ENCODE results near the gene FBXW9.
A peak's percentile ranks its signal among the peaks of the same experiment; 100 is the strongest.

FBXW9 gene

GRCh38 chr19:12720851-12721655 lies 24.6 kb upstream of the FBXW9 start (continued):
- TF ChIP-seq ZNF518A (tag by site-specific recombination; conservative IDR thresholded peaks at IDR 0.05; ENCODE audit: low read depth) = no peak
- no peak for TF ChIP-seq PRDM10 (tag by site-specific recombination; IDR thresholded peaks at IDR 0.05)
- TF ChIP-seq, protein P1, sequence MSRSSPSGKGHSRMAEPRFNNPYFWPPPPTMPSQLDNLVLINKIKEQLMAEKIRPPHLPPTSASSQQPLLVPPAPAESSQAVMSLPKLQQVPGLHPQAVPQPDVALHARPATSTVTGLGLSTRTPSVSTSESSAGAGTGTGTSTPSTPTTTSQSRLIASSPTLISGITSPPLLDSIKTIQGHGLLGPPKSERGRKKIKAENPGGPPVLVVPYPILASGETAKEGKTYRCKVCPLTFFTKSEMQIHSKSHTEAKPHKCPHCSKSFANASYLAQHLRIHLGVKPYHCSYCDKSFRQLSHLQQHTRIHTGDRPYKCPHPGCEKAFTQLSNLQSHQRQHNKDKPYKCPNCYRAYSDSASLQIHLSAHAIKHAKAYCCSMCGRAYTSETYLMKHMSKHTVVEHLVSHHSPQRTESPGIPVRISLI (tag by site-specific recombination; IDR thresholded peaks at IDR 0.05) = no peak
- TF ChIP-seq, protein P2, sequence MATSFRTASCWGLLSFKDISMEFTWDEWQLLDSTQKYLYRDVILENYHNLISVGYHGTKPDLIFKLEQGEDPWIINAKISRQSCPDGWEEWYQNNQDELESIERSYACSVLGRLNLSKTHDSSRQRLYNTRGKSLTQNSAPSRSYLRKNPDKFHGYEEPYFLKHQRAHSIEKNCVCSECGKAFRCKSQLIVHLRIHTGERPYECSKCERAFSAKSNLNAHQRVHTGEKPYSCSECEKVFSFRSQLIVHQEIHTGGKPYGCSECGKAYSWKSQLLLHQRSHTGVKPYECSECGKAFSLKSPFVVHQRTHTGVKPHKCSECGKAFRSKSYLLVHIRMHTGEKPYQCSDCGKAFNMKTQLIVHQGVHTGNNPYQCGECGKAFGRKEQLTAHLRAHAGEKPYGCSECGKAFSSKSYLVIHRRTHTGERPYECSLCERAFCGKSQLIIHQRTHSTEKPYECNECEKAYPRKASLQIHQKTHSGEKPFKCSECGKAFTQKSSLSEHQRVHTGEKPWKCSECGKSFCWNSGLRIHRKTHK (tag by site-specific recombination; IDR thresholded peaks at IDR 0.05) = no peak
- TF ChIP-seq EGR2 (tag by site-specific recombination; IDR thresholded peaks at IDR 0.05; ENCODE audit: low read depth) = peak; percentile 31; the same call in 1 of the 2 replicates
- no peak for TF ChIP-seq ZNF214 (tag by site-specific recombination; IDR thresholded peaks at IDR 0.05; ENCODE audit: borderline replicate concordance)
- TF ChIP-seq KLF16 (tag by site-specific recombination; IDR thresholded peaks at IDR 0.05) = no peak
- no peak for TF ChIP-seq ZNF121 (tag by site-specific recombination; IDR thresholded peaks at IDR 0.05)
- no peak for TF ChIP-seq GLI2 (tag by site-specific recombination; IDR thresholded peaks at IDR 0.05; ENCODE audit: borderline replicate concordance, low read depth)
- TF ChIP-seq, protein P3, sequence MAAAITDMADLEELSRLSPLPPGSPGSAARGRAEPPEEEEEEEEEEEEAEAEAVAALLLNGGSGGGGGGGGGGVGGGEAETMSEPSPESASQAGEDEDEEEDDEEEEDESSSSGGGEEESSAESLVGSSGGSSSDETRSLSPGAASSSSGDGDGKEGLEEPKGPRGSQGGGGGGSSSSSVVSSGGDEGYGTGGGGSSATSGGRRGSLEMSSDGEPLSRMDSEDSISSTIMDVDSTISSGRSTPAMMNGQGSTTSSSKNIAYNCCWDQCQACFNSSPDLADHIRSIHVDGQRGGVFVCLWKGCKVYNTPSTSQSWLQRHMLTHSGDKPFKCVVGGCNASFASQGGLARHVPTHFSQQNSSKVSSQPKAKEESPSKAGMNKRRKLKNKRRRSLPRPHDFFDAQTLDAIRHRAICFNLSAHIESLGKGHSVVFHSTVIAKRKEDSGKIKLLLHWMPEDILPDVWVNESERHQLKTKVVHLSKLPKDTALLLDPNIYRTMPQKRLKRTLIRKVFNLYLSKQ (tag by site-specific recombination; IDR thresholded peaks at IDR 0.05; ENCODE audit: borderline replicate concordance) = no peak
- TF ChIP-seq ZXDB (tag by site-specific recombination; IDR thresholded peaks at IDR 0.05) = peak; percentile 19; the same call in 1 of the 2 replicates
- no peak for TF ChIP-seq ZNF473 (tag by site-specific recombination; IDR thresholded peaks at IDR 0.05)
- TF ChIP-seq GLIS1 (tag by site-specific recombination; IDR thresholded peaks at IDR 0.05) = peak; percentile 12; the same call in 1 of the 2 replicates
- no peak for TF ChIP-seq ZBTB1 (tag by site-specific recombination; IDR thresholded peaks at IDR 0.05)
- TF ChIP-seq ZNF24 (tag by site-specific recombination; IDR thresholded peaks at IDR 0.05) = no peak
- TF ChIP-seq ZNF658 (tag by site-specific recombination; IDR thresholded peaks at IDR 0.05) = no peak
- TF ChIP-seq SALL2 (tag by site-specific recombination; IDR thresholded peaks at IDR 0.05; ENCODE audit: borderline replicate concordance) = no peak
- peak; percentile 77 for TF ChIP-seq ZBTB20 (tag by site-specific recombination; IDR thresholded peaks at IDR 0.05)
- no peak for TF ChIP-seq ZNF23 (tag by site-specific recombination; IDR thresholded peaks at IDR 0.05; ENCODE audit: borderline replicate concordance)
- TF ChIP-seq ZEB2 (tag by site-specific recombination; IDR thresholded peaks at IDR 0.05) = peak; percentile 12; the same call in 1 of the 2 replicates
- TF ChIP-seq, protein P4, sequence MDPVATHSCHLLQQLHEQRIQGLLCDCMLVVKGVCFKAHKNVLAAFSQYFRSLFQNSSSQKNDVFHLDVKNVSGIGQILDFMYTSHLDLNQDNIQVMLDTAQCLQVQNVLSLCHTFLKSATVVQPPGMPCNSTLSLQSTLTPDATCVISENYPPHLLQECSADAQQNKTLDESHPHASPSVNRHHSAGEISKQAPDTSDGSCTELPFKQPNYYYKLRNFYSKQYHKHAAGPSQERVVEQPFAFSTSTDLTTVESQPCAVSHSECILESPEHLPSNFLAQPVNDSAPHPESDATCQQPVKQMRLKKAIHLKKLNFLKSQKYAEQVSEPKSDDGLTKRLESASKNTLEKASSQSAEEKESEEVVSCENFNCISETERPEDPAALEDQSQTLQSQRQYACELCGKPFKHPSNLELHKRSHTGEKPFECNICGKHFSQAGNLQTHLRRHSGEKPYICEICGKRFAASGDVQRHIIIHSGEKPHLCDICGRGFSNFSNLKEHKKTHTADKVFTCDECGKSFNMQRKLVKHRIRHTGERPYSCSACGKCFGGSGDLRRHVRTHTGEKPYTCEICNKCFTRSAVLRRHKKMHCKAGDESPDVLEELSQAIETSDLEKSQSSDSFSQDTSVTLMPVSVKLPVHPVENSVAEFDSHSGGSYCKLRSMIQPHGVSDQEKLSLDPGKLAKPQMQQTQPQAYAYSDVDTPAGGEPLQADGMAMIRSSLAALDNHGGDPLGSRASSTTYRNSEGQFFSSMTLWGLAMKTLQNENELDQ (tag by site-specific recombination; IDR thresholded peaks at IDR 0.05; ENCODE audit: low read depth) = no peak
- no peak for TF ChIP-seq ZNF423 (tag by site-specific recombination; IDR thresholded peaks at IDR 0.05)
- TF ChIP-seq KLF9 (tag by site-specific recombination; IDR thresholded peaks at IDR 0.05; ENCODE audit: low read depth) = peak; percentile 18; the same call in 1 of the 2 replicates
- no peak for TF ChIP-seq ZBTB17 (tag by site-specific recombination; IDR thresholded peaks at IDR 0.05)
